ENCODE results near the gene DLX2. TPM values are rescaled to one million over a fixed set of nuclear protein-coding genes. Genes with fewer than 3 reads are reported as not detected.

Gene DLX2
- polyA plus RNA-seq, 4 donors = 0.09 to 0.15 (median 0.11) TPM; not detected in 1

GRCh38 chr2:172056293-172056692, 46.4 kb downstream of the DLX2 start:
- DNase-seq (ENCODE audit: low read depth in 4 of 4, low spot score in 3 of 4) = no peak

- no peak for DNase-seq (ENCODE audit: low read depth in 4 of 4, low spot score in 3 of 4)
These were observed 49.2 kb downstream of the DLX2 start for GRCh38 chr2:172053486-172053885.

- no peak for DNase-seq (ENCODE audit: low read depth in 4 of 4, low spot score in 3 of 4)
These were observed 50.4 kb downstream of the DLX2 start for GRCh38 chr2:172052000-172052983.

- no peak for DNase-seq (ENCODE audit: low read depth in 4 of 4, low spot score in 3 of 4)
These were observed 52.1 kb downstream of the DLX2 start for GRCh38 chr2:172050479-172051125.

- no peak for DNase-seq (ENCODE audit: low read depth in 4 of 4, low spot score in 3 of 4)
These were observed 53.1 kb downstream of the DLX2 start for GRCh38 chr2:172049567-172050120.

Other genes with a start within 250 kb of the DLX2 start
- gene SLC25A12, start 208.7 kb downstream of the DLX2 start, polyA plus RNA-seq (ENCODE audit: insufficient read length in 4 of 4) = 10 to 100 TPM; 22.4 to 28.9 (median 26.6) TPM
- 10 to 100 TPM; 52.5 to 81.9 (median 66.6) TPM for gene HAT1, start 180.4 kb downstream of the DLX2 start, polyA plus RNA-seq (ENCODE audit: insufficient read length in 4 of 4)
- 10 to 100 TPM; 11.5 to 16.9 (median 13.1) TPM for gene METAP1D, start 102.9 kb downstream of the DLX2 start, polyA plus RNA-seq (ENCODE audit: insufficient read length in 4 of 4)
- gene DLX1, start 17.4 kb downstream of the DLX2 start, polyA plus RNA-seq (ENCODE audit: insufficient read length in 4 of 4) = under 1 TPM; 0.10 to 0.62 (median 0.19) TPM